Fibroblast of lung (primary cell): ENCODE data around the gene GRID1. TPM values are rescaled to one million over a fixed set of nuclear protein-coding genes. Genes with fewer than 3 reads are reported as not detected.

ENCODE experiments used
- DNase-seq, 2 donors: peaks; one replicate each; pipeline versions ENCODE4 v3.0.0 to v3.0.0-alpha.2; 2010; ENCODE audit warnings: low read depth in 2 of 2
- H2AFZ ChIP-seq: 2 replicates; pipeline ENCODE4 v1.5.1; 2012; ENCODE audit warnings: low read length, control low read depth, inconsistent platforms
- H3K27ac ChIP-seq: 2 replicates; pipeline ENCODE4 v1.5.1; 2011; ENCODE audit warnings: low read length, control low read depth; ENCODE audit not compliant: insufficient read depth
- H3K27me3 ChIP-seq: 2 replicates; pipeline ENCODE4 v1.5.1; 2011; ENCODE audit warnings: mild to moderate bottlenecking, low read length; ENCODE audit not compliant: control insufficient read depth, insufficient read depth
- H3K36me3 ChIP-seq: 2 replicates; pipeline ENCODE4 v1.5.1; 2011; ENCODE audit warnings: low read length; ENCODE audit not compliant: control insufficient read depth, insufficient read depth
- H3K4me1 ChIP-seq: 2 replicates; pipeline ENCODE4 v1.5.1; 2011; ENCODE audit warnings: low read length; ENCODE audit not compliant: control insufficient read depth, insufficient read depth; ENCODE audit errors: extremely low read depth
- H3K4me2 ChIP-seq: 2 replicates; pipeline ENCODE4 v1.5.1; 2011; ENCODE audit warnings: low read length, control low read depth; ENCODE audit not compliant: insufficient read depth; ENCODE audit errors: extremely low read depth
- H3K4me3 ChIP-seq, 4 experiments: fragments of 200-600 bp in 1 of 4; sonication (generic) in 1 of 4; replicated peaks in 1 of 4; 2 replicates each; pipeline ENCODE4 v1.5.1; 2011 to 2016; ENCODE audit warnings: low read length in 4 of 4, low read depth in 3 of 4, mild to moderate bottlenecking in 3 of 4, control low read depth in 2 of 4, inconsistent platforms in 1 of 4, mixed read lengths in 1 of 4; ENCODE audit not compliant: insufficient read depth in 1 of 4; ENCODE audit errors: control extremely low read depth in 1 of 4
- H3K79me2 ChIP-seq: 2 replicates; pipeline ENCODE4 v1.5.1; 2012; ENCODE audit warnings: mild to moderate bottlenecking, low read length, inconsistent platforms; ENCODE audit not compliant: control insufficient read depth, insufficient read depth
- H3K9ac ChIP-seq: 2 replicates; pipeline ENCODE4 v1.5.1; 2011; ENCODE audit warnings: mild to moderate bottlenecking, low read length, control low read depth; ENCODE audit not compliant: insufficient read depth
- H3K9me3 ChIP-seq: 2 replicates; pipeline ENCODE4 v1.5.1; 2012; ENCODE audit warnings: low read depth, low read length; ENCODE audit not compliant: control insufficient read depth, insufficient read depth
- H4K20me1 ChIP-seq: 2 replicates; pipeline ENCODE4 v1.5.1; 2011; ENCODE audit warnings: low read length; ENCODE audit not compliant: control insufficient read depth, insufficient read depth; ENCODE audit errors: extremely low read depth
- EZH2 ChIP-seq: IDR thresholded peaks from 2 replicates; pipeline ENCODE4 v1.5.1; 2012; ENCODE audit warnings: low read length, control low read depth, mild to moderate bottlenecking; ENCODE audit errors: missing control alignments
- polyA plus RNA-seq, 2 donors: library from polyadenylated mRNA; depleted of rRNA in 1 of 2; stranded (reverse) in 1 of 2; unstranded in 1 of 2; fragments of >200 nt; gene quantifications; 2 replicates each; pipeline ENCODE4 v1.2.1, GENCODE V29; 2011 to 2012; ENCODE audit warnings: missing spikeins in 1 of 2
- total RNA-seq: library from RNA; depleted of rRNA; stranded (reverse); fragments of >200 nt; gene quantifications from 2 replicates; pipeline ENCODE4 v1.2.1, GENCODE V29; 2014
- TF ChIP-seq, protein P1 (sequence below), 2 donors: IDR thresholded peaks in 1 of 2; conservative IDR thresholded peaks in 1 of 2; 1 replicate in 1 of 2; 2 replicates in 1 of 2; pipeline ENCODE4 v1.5.1; 2011 to 2012; ENCODE audit warnings: low read length in 2 of 2, control low read depth in 1 of 2, inconsistent platforms in 1 of 2, low read depth in 1 of 2, mild to moderate bottlenecking in 1 of 2

GRID1 gene
- total and polyA plus RNA-seq, 2 donors (not counting 1 experiment from before 2014, with no cell fraction given) = 0.03 to 0.33 TPM

DNA sequence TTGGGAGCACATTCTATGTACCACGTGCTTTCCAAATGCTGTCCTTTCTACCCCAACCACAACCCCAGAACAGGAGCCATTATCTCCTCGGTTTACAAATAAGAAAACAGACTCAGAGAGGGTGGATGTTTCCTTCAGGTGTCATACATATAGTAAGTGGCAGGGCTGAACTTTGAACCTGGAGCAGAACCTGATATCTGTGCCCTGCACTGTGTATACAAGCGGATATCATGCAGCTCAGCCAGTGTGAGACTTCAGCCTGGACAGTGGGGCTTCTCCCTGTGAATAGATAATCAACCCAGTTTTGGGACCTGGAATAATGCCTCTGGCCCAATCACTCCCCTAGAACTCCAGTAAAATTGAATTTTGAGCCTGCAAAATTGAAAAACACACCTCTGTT, 341.1 kb downstream of the GRID1 start:
- no peaks in the 10 kb centered on the region for H3K9me3 ChIP-seq
- no peak overlapping the region for H3K9ac ChIP-seq
- no peaks in the 10 kb centered on the region for H3K27me3 ChIP-seq
- no peak for DNase-seq
- no peaks in the 10 kb centered on the region for H3K36me3 ChIP-seq
- no peak overlapping the region for H3K4me3 ChIP-seq
- no peaks in the 10 kb centered on the region for H4K20me1 ChIP-seq
- H2AFZ ChIP-seq = no peak overlapping the region
- H3K4me1 ChIP-seq = no peaks in the 10 kb centered on the region
- H3K27ac ChIP-seq = no peak overlapping the region
- no peak overlapping the region for H3K4me2 ChIP-seq
- TF ChIP-seq, protein P1, sequence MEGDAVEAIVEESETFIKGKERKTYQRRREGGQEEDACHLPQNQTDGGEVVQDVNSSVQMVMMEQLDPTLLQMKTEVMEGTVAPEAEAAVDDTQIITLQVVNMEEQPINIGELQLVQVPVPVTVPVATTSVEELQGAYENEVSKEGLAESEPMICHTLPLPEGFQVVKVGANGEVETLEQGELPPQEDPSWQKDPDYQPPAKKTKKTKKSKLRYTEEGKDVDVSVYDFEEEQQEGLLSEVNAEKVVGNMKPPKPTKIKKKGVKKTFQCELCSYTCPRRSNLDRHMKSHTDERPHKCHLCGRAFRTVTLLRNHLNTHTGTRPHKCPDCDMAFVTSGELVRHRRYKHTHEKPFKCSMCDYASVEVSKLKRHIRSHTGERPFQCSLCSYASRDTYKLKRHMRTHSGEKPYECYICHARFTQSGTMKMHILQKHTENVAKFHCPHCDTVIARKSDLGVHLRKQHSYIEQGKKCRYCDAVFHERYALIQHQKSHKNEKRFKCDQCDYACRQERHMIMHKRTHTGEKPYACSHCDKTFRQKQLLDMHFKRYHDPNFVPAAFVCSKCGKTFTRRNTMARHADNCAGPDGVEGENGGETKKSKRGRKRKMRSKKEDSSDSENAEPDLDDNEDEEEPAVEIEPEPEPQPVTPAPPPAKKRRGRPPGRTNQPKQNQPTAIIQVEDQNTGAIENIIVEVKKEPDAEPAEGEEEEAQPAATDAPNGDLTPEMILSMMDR (conservative IDR thresholded peaks at IDR 0.05 in 1 of 2, IDR thresholded peaks at IDR 0.05 in 1 of 2; ENCODE audit: low read depth in 1 of 2, low read length in 2 of 2) = no peak
- no peak for TF ChIP-seq EZH2
- H3K79me2 ChIP-seq = no peaks in the 10 kb centered on the region

DNA sequence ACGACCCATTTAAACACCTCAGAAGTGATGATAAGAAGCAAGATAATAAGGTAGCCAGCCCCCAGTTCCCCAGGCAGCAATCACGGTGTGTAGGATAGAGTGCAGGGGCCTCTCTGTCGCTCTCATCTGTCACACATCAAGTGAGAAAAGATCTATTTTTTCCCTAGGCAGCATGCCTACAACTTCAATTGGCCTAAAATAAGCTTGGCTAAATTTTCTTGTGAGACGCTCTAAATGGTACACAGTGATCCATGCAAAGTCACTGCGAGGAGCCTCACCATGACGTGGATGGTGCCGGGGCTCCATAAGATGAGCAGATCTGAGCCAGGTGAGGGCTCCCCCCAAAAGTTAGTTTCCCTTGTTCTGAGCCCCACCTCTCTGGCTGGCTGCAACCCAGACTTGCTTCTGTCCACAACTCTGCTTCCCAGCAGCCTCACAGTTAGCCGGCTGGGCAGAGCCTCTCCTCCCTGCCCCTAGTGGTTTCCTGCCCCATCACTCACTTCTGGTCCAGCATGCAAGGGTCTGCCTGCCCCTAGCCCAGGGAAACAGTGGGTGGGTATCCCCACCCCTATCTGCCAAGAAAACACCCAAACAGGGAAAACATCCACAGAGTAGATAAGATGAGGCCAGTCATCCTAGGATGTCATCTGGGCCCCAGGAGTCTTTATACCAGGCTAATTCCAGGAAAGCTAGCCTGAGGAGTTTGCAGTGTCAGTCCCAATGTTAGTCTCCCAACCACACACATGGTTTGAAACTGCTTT, 342.1 kb downstream of the GRID1 start:
- Histone ChIP-seq H3K27me3 (no peaks in the 10 kb centered on the region), H3K4me3 (no peak overlapping the region), H2AFZ (no peak overlapping the region), H3K9me3 (no peaks in the 10 kb centered on the region), H3K9ac (no peak overlapping the region), H3K4me1 (no peaks in the 10 kb centered on the region), H4K20me1 (no peaks in the 10 kb centered on the region), H3K36me3 (no peaks in the 10 kb centered on the region), H3K27ac (no peak overlapping the region), H3K4me2 (no peak overlapping the region), H3K79me2 (no peaks in the 10 kb centered on the region)
- no peak for TF ChIP-seq EZH2
- TF ChIP-seq, protein P1 (conservative IDR thresholded peaks at IDR 0.05 in 1 of 2, IDR thresholded peaks at IDR 0.05 in 1 of 2; ENCODE audit: low read depth in 1 of 2, low read length in 2 of 2) = no peak
- no peak for DNase-seq

DNA sequence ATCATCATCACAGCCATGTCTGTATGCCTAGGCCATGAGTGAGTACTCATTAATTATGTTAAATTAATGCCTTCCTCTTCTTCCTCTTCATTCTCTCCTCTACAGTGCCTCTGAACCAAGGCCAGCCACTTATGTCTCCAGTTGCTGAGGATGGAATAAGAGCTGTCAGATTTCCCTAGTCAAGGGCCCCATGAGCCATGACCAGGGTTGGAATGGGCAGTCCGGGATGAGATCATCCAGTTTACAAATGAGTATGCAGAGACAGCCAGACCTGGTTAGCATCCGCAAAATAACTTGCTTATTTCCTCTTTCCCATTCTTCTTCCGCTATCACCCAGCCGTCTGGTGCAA, 342.7 kb downstream of the GRID1 start:
- H3K4me3 ChIP-seq = no peak overlapping the region
- no peaks in the 10 kb centered on the region for H3K4me1 ChIP-seq
- no peak overlapping the region for H2AFZ ChIP-seq
- H3K9ac ChIP-seq = no peak overlapping the region
- no peaks in the 10 kb centered on the region for H3K27me3 ChIP-seq
- no peaks in the 10 kb centered on the region for H3K79me2 ChIP-seq
- no peaks in the 10 kb centered on the region for H4K20me1 ChIP-seq
- H3K4me2 ChIP-seq = no peak overlapping the region
- H3K27ac ChIP-seq = no peak overlapping the region
- no peaks in the 10 kb centered on the region for H3K36me3 ChIP-seq
- no peak for DNase-seq
- H3K9me3 ChIP-seq = no peaks in the 10 kb centered on the region
- no peak for TF ChIP-seq EZH2
- TF ChIP-seq, protein P1 (conservative IDR thresholded peaks at IDR 0.05 in 1 of 2, IDR thresholded peaks at IDR 0.05 in 1 of 2; ENCODE audit: low read depth in 1 of 2, low read length in 2 of 2) = no peak
